Psoas muscle (tissue), 8 donors: Measurements from ENCODE around the gene FBXW8. TPM values are rescaled to one million over a fixed set of nuclear protein-coding genes. Genes with fewer than 3 reads are reported as not detected.

ENCODE experiments used
- ATAC-seq, 4 donors: fragments of 200-7000 bp; cut with Tn5 transposase; one replicate each; pipeline ENCODE4 v1.9.1; 2020; ENCODE audit warnings: moderate library complexity in 3 of 4, mild to moderate bottlenecking in 2 of 4
- DNase-seq, 2 donors: peaks; one replicate each; pipeline ENCODE4 v3.0.0-alpha.2; 2020
- H3K27ac ChIP-seq: fragments of 200-600 bp; one replicate; pipeline ENCODE4 v1.8.0; 2022
- H3K27me3 ChIP-seq, 3 donors: fragments of 200-600 bp in 1 of 3; one replicate each; pipeline versions ENCODE4 v1.6.1 to v1.8.0; 2013 to 2022; ENCODE audit warnings: low read length in 2 of 3, mild to moderate bottlenecking in 2 of 3, moderate library complexity in 1 of 3; ENCODE audit not compliant: insufficient read depth in 3 of 3
- H3K36me3 ChIP-seq, 2 donors: fragments of 200-600 bp in 1 of 2; one replicate each; pipeline versions ENCODE4 v1.6.1 to v1.8.0; 2013 to 2022; ENCODE audit warnings: low read depth in 1 of 2, mild to moderate bottlenecking in 1 of 2, moderate library complexity in 1 of 2; ENCODE audit not compliant: insufficient read depth in 1 of 2
- H3K4me1 ChIP-seq: fragments of 200-600 bp; one replicate; pipeline ENCODE4 v1.8.0; 2022
- H3K4me3 ChIP-seq: fragments of 200-600 bp; one replicate; pipeline ENCODE4 v1.8.0; 2022; ENCODE audit warnings: mild to moderate bottlenecking
- H3K9me3 ChIP-seq: fragments of 200-600 bp; one replicate; pipeline ENCODE4 v1.8.0; 2022
- WGBS, 3 donors: extraction: QIAGEN DNeasy Blood & Tissue Kit; methylation state at CpG; one replicate each; pipeline versions ENCODE4 v1.1.6 to v1.1.7; 2013; 5-methylcytosine and 5-hydroxymethylcytosine counted together
- intact Hi-C, 2 donors: fragments of 100-400 bp; cut with DNase I; formaldehyde crosslinking; loops; one replicate each; pipeline versions ENCODE4 v1.11.0 to v1.14.2; 2022
- polyA plus RNA-seq, 3 donors: library from polyadenylated mRNA; stranded (reverse); fragments of 200-250 nt; gene quantifications; one replicate each; pipeline ENCODE4 v1.2.3, GENCODE V29; 2013
- total RNA-seq, 4 donors: library from RNA; stranded (reverse); fragmentation: NEBNext Ultra II Directional in 2 of 4; extraction: Animal tissue kit (Norgen Biotek cat#: 25700) in 2 of 4; gene quantifications; one replicate each; pipeline versions ENCODE4 v1.2.1 to v1.2.4, GENCODE V29; 2021 to 2023
- TF ChIP-seq, protein P1 (sequence below): fragments of 200-600 bp; IDR thresholded peaks from one replicate; pipeline ENCODE4 v1.8.0; 2022; ENCODE audit warnings: antibody characterized with exemption
- donor health status: healthy with polysubstance abuse.
- donor health status: DM: no; HTN: no; CAD: no; lungs with moderate emphysema.
- donor health status: Bipolar disorder and iron deficiency.
- donor health status: healthy.
- donor health status: DM: yes; HTN: yes; CAD: no.
- donor health status: DM: no; HTN: no; CAD: no.
- donor health status: DM: no; HTN: no; CAD: no.
- donor health status: DM: yes; HTN: yes; CAD: no.

The FBXW8 gene
- total and polyA plus RNA-seq, 7 donors = 1.1 to 5.7 (median 3.0) TPM

DNA sequence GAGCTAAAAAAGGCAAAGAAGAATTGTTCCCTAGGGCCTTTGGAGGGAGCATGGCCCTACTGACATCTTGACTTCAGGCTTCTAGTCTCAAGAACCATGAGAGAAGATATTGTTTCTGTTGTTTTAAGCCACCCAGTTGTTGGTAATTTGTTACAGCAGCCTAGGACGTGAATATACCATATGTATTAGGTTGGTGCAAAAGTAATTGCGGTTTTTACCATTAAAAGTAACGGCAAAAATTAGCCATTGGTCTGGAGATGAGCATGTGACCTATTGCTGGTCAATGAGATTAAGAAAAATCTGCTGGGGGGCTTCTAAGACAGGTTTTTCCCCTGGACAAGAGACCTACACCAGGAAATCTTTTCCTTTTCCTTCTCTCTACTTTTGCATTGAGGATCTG, 19.7 kb upstream of the FBXW8 start:
- WGBS, 3 donors = 77 to 85% (median 80%) methylated on average over 3 of the region's 3 CpGs
- TF ChIP-seq, protein P1, sequence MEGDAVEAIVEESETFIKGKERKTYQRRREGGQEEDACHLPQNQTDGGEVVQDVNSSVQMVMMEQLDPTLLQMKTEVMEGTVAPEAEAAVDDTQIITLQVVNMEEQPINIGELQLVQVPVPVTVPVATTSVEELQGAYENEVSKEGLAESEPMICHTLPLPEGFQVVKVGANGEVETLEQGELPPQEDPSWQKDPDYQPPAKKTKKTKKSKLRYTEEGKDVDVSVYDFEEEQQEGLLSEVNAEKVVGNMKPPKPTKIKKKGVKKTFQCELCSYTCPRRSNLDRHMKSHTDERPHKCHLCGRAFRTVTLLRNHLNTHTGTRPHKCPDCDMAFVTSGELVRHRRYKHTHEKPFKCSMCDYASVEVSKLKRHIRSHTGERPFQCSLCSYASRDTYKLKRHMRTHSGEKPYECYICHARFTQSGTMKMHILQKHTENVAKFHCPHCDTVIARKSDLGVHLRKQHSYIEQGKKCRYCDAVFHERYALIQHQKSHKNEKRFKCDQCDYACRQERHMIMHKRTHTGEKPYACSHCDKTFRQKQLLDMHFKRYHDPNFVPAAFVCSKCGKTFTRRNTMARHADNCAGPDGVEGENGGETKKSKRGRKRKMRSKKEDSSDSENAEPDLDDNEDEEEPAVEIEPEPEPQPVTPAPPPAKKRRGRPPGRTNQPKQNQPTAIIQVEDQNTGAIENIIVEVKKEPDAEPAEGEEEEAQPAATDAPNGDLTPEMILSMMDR = no peak

DNA sequence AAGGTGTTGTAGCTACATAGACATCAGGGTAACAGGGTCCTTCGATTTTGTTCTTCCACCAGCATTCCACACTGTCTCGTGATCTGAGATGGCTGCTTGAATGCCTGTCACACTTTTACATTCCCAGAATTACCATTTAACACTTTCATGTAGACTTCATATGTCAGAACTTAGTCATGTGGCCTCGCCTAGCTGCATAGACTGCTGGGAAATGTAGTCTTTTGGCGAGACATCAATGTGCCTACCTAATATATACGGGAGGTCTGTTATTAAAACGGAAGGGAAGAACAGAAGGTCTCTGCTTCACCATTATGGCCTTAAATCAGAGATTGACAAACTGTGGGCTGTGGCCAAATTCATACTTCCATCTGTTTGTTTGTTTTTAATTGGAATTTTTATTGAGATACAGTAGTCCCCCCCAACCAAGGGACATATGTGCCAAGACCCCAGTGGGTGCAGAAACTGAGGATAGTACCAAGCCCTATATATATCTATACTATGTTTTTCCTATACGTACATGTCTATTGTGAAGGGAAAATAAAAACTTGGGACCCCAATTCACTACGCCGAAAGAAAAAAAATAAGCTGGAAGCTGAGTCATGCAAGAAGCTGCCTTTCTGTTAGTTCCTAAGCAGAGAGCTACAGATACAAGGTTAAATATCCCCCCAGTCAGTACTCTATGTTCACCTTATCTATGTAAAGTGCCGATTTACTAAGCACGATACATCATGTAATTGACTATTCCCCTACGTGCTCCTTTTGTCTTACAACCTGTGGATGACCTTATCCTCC, 18.2 kb upstream of the FBXW8 start:
- WGBS, 3 donors = 76 to 79% (median 77%) methylated on average over 12 of the region's 12 CpGs
- Histone ChIP-seq H3K9me3 (no peaks in the 10 kb centered on the region), H3K27ac (no peak overlapping the region), H3K27me3 (peaks cover 0 to 2% (median 0%) of the 10 kb centered on the region in 3 donors), H3K4me1 (no peaks in the 10 kb centered on the region), H3K4me3 (no peak overlapping the region), H3K36me3 (no peaks in the 10 kb centered on the region)
- DNase-seq (no peak), ATAC-seq (no peak)
- TF ChIP-seq, protein P1 = no peak
- intact Hi-C loops = no loop called here

More for the DNA sequence above, 19.7 kb upstream of the FBXW8 start:
- Histone ChIP-seq H3K36me3 (no peaks in the 10 kb centered on the region), H3K27ac (no peak overlapping the region), H3K27me3 (no peaks in the 10 kb centered on the region), H3K4me3 (no peak overlapping the region), H3K9me3 (no peaks in the 10 kb centered on the region), H3K4me1 (no peaks in the 10 kb centered on the region)
- no peak for ATAC-seq
- no peak for DNase-seq
- intact Hi-C loops = no loop called here

DNA sequence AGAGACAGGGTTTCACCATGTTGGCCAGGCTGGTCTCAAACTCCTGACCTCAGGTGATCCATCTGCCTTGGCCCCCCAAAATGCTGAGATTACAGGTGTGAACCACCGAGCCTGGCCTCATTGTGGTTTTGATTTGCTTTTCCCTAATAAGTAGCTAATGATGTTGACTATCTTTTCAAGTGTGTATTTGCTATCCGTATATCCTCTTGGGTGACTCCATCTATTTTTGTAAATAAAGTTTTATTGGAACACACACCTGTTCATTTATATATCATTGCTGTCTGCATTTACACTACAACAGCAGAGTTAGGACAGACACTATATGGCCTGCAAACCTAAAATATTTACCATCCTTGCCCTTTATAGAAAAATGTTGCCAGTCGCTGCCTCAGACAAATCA, 15.8 kb upstream of the FBXW8 start:
- TF ChIP-seq, protein P1 = no peak
- H3K9me3 ChIP-seq = no peaks in the 10 kb centered on the region
- no peaks in the 10 kb centered on the region for H3K4me1 ChIP-seq
- intact Hi-C loops = no loop called here
- H3K4me3 ChIP-seq = no peak overlapping the region
- H3K36me3 ChIP-seq = no peaks in the 10 kb centered on the region
- H3K27me3 ChIP-seq = peaks cover 0 to 3% (median 2%) of the 10 kb centered on the region in 3 donors
- DNase-seq (no peak), ATAC-seq (no peak)
- WGBS, 3 donors = 72 to 80% (median 79%) methylated on average over 3 of the region's 3 CpGs
- no peak overlapping the region for H3K27ac ChIP-seq

DNA sequence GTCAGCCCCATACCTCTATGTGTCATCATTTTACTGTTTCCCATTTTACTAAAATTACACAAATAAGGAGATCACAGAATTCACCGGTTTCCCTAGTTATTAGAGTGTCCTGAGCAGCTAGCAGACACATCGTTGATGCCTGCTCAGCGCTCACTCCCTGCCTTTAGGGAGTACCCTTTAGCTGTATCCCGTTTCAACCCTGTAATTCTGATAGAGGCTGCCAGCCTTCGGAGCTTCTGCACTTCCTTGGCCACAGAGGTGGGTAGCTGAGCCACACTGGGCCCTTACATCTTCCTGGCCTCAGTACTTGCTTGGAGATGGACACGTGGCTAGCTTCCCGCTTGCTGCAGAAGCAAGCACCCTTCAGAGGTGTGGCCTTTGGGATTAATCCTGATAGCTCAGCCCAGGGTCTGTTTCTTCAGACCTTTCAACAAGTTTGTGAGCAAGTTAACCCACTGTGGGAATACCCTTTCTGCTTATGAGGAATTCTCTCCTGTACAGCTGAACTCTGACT, 14.3 kb upstream of the FBXW8 start:
- no peaks in the 10 kb centered on the region for H3K9me3 ChIP-seq
- intact Hi-C loops = no loop called here
- no peaks in the 10 kb centered on the region for H3K4me1 ChIP-seq
- TF ChIP-seq, protein P1 = no peak
- no peak for DNase-seq
- H3K36me3 ChIP-seq = no peaks in the 10 kb centered on the region
- peaks cover 3 to 7% (median 6%) of the 10 kb centered on the region in 3 donors for H3K27me3 ChIP-seq
- ATAC-seq = no peak
- H3K4me3 ChIP-seq = no peak overlapping the region
- 40 to 46% (median 44%) methylated on average over 7 of the region's 7 CpGs for WGBS, 3 donors
- H3K27ac ChIP-seq = no peak overlapping the region
